Pancreas (tissue), 10 donors: ENCODE measurements around the gene MAP4K5. TPM values are rescaled to one million over a fixed set of nuclear protein-coding genes. Genes with fewer than 3 reads are reported as not detected.
A peak's percentile ranks its signal among the peaks of the same experiment; 100 is the strongest.

Experiments used
- ATAC-seq, 4 donors: fragments of 200-7000 bp; cut with Tn5 transposase; one replicate each; pipeline versions ENCODE4 v1.8.0 to v1.9.1; 2020; ENCODE audit warnings: mild to moderate bottlenecking in 4 of 4, moderate library complexity in 4 of 4
- DNase-seq, 6 donors: peaks; one replicate each; pipeline ENCODE4 v3.0.0-alpha.2; 2020
- FAIRE-seq: peaks from 2 replicates; lab custom pipeline; 2012; peaks lifted over from hg19 to GRCh38; lab: Jason Lieb, UNC
- H3K27ac ChIP-seq, 4 donors: fragments of 200-600 bp; sonication (generic); 1 replicate in 3 of 4; 2 replicates in 1 of 4; pipeline versions ENCODE4 v1.5.0 to v1.8.0; 2020
- H3K27me3 ChIP-seq, 4 donors: fragments of 200-600 bp; one replicate each; pipeline ENCODE4 v1.8.0; 2021
- H3K36me3 ChIP-seq, 3 donors: fragments of 200-600 bp; sonication (generic) in 1 of 3; one replicate each; pipeline versions ENCODE4 v1.5.0 to v1.8.0; 2020 to 2021
- H3K4me1 ChIP-seq, 3 donors: fragments of 200-600 bp; one replicate each; pipeline ENCODE4 v1.8.0; 2021
- H3K4me3 ChIP-seq, 4 donors: fragments of 200-600 bp; sonication (generic) in 2 of 4; one replicate each; pipeline versions ENCODE4 v1.5.0 to v1.8.0; 2020 to 2021
- H3K9me3 ChIP-seq, 4 donors: fragments of 200-600 bp; one replicate each; pipeline ENCODE4 v1.8.0; 2021
- WGBS, 2 donors: extraction: QIAGEN DNeasy Blood & Tissue Kit; methylation state at CpG; one replicate each; pipeline ENCODE4 v1.1.7; 2013; 5-methylcytosine and 5-hydroxymethylcytosine counted together
- intact Hi-C, 3 donors: fragments of 100-400 bp; cut with DNase I; formaldehyde crosslinking; loops; one replicate each; pipeline versions ENCODE4 v1.11.1 to v1.14.2; 2022
- polyA plus RNA-seq, 2 donors: library from polyadenylated mRNA; stranded (reverse); fragments of 200-250 nt; gene quantifications; one replicate each; pipeline ENCODE4 v1.2.3, GENCODE V29; 2013
- total RNA-seq, 6 donors: library from RNA; stranded (reverse); fragmentation: NEBNext Ultra II Directional in 4 of 6; extraction: Animal tissue kit (Norgen Biotek cat#: 25700) in 4 of 6; gene quantifications; one replicate each; pipeline versions ENCODE4 v1.2.1 to v1.2.4, GENCODE V29; 2021 to 2023
- TF ChIP-seq, protein P1 (sequence below), 4 donors: fragments of 200-600 bp; sonication (generic) in 3 of 4; IDR thresholded peaks; one replicate each; pipeline versions ENCODE4 v1.5.0 to v1.8.0; 2021; ENCODE audit warnings: antibody characterized with exemption in 4 of 4
- donor health status: healthy with polysubstance abuse.
- donor health status: DM: no; HTN: no; CAD: no; lungs with moderate emphysema.
- donor health status: DM: no; HTN: no; CAD: no.
- donor health status: control.
- donor health status: control.
- donor health status: Bipolar disorder and iron deficiency.
- donor health status: DM: yes; HTN: yes; CAD: no.
- donor health status: DM: no; HTN: no; CAD: no.
- donor health status: DM: no; HTN: no; CAD: no.
- donor health status: DM: yes; HTN: yes; CAD: no.

Gene MAP4K5
- total and polyA plus RNA-seq, 8 donors, result 12.6 to 28.6 (median 21.0) TPM

GRCh38 chr14:50533806-50534205 lies 1.4 kb upstream of the MAP4K5 start:
- no peaks in the 10 kb centered on the region for H3K27me3 ChIP-seq
- TF ChIP-seq, protein P1, sequence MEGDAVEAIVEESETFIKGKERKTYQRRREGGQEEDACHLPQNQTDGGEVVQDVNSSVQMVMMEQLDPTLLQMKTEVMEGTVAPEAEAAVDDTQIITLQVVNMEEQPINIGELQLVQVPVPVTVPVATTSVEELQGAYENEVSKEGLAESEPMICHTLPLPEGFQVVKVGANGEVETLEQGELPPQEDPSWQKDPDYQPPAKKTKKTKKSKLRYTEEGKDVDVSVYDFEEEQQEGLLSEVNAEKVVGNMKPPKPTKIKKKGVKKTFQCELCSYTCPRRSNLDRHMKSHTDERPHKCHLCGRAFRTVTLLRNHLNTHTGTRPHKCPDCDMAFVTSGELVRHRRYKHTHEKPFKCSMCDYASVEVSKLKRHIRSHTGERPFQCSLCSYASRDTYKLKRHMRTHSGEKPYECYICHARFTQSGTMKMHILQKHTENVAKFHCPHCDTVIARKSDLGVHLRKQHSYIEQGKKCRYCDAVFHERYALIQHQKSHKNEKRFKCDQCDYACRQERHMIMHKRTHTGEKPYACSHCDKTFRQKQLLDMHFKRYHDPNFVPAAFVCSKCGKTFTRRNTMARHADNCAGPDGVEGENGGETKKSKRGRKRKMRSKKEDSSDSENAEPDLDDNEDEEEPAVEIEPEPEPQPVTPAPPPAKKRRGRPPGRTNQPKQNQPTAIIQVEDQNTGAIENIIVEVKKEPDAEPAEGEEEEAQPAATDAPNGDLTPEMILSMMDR (IDR thresholded peaks at IDR 0.05), result no peak
- intact Hi-C loops, result loop anchor here in 1 of 3 donors (5.0 kb wide), 1 partner anchor 212 kb away; no protein-coding TSS in a partner anchor
- peaks cover 0 to 33% (median 8%) of the 10 kb centered on the region in 3 donors for H3K4me1 ChIP-seq
- H3K27ac ChIP-seq, result peak overlapping the region in 1 of 4 donors; percentile 93
- FAIRE-seq (no peak), DNase-seq (no peak), ATAC-seq (no peak)
- 70 to 74% methylated on average over 3 of the region's 3 CpGs for WGBS, 2 donors
- H3K9me3 ChIP-seq, result no peaks in the 10 kb centered on the region
- no peak overlapping the region for H3K4me3 ChIP-seq
- no peaks in the 10 kb centered on the region for H3K36me3 ChIP-seq

GRCh38 chr14:50533241-50533705 lies 904 bp upstream of the MAP4K5 start:
- H3K4me3 ChIP-seq, result peak overlapping the region in 3 of 4 donors; percentile 72 to 94 (median 93)
- H3K36me3 ChIP-seq, result no peaks in the 10 kb centered on the region
- no peaks in the 10 kb centered on the region for H3K27me3 ChIP-seq
- DNase-seq (no peak), ATAC-seq (peak in 2 of 4 donors; percentile 0 to 4), FAIRE-seq (peak; percentile 51)
- H3K9me3 ChIP-seq, result no peaks in the 10 kb centered on the region
- TF ChIP-seq, protein P1 (IDR thresholded peaks at IDR 0.05), result no peak
- intact Hi-C loops, result loop anchor here in 1 of 3 donors (5.0 kb wide), 1 partner anchor 211 kb away; no protein-coding TSS in a partner anchor
- WGBS, 2 donors, result 7 to 8% methylated on average over 5 of the region's 5 CpGs
- peak overlapping the region in 3 of 4 donors; percentile 93 to 96 (median 95) for H3K27ac ChIP-seq
- H3K4me1 ChIP-seq, result peaks cover 0 to 29% (median 8%) of the 10 kb centered on the region in 3 donors

GRCh38 chr14:50531595-50532501 lies 521 bp downstream of the MAP4K5 start:
- ATAC-seq, result peak; percentile 29 to 51 (median 48)
- Histone ChIP-seq H3K27ac (peak overlapping the region; percentile 92 to 96 (median 94)), H3K27me3 (no peaks in the 10 kb centered on the region), H3K9me3 (no peaks in the 10 kb centered on the region), H3K36me3 (no peaks in the 10 kb centered on the region), H3K4me3 (peak overlapping the region; percentile 72 to 94 (median 90)), H3K4me1 (peaks cover 0 to 29% (median 14%) of the 10 kb centered on the region in 3 donors)
- peak; percentile 34 to 87 (median 58) for DNase-seq
- no peak for FAIRE-seq
- intact Hi-C loops, result loop anchor here in 1 of 3 donors (5.0 kb wide), 1 partner anchor 210 kb away; no protein-coding TSS in a partner anchor
- TF ChIP-seq, protein P1 (IDR thresholded peaks at IDR 0.05), result no peak
- 1 to 2% methylated on average over 65 to 82 of the region's 82 CpGs for WGBS, 2 donors

DNA sequence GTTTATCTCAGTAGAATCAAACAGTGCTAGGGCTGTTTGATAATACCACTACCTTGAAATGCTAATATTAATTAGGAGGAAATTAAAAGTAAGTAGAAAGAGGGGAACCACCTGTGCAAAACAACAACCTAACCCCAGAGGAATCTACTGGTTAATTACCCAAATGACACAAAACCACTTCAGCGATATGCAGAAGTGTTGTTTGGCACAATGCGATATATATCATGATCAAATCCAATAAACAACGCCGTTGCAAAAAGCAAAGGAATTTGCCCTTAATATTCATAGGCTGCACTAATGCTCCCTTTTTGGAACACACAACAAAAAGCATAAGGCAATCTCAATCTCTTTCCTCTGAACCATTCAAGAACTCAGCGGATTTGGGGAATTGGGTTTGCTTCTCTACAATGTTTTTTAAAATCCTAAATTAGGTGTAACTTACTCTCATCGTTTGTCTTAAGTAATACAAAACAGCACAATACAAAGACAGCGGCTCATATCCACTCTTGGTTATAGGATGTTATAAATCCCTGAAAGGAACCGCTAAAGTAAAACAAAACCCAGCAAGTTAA lies 1.5 kb downstream of the MAP4K5 start:
- Histone ChIP-seq H3K27ac (no peak overlapping the region), H3K4me1 (peaks cover 0 to 29% (median 14%) of the 10 kb centered on the region in 3 donors), H3K27me3 (no peaks in the 10 kb centered on the region), H3K36me3 (no peaks in the 10 kb centered on the region), H3K9me3 (no peaks in the 10 kb centered on the region), H3K4me3 (peak overlapping the region; percentile 72 to 94 (median 90))
- no peak for FAIRE-seq
- intact Hi-C loops, result loop anchor here in 1 of 3 donors (5.0 kb wide), 1 partner anchor 209 kb away; no protein-coding TSS in a partner anchor
- no peak for ATAC-seq
- no peak for DNase-seq
- 35 to 47% methylated on average over 8 of the region's 8 CpGs for WGBS, 2 donors
- TF ChIP-seq, protein P1 (IDR thresholded peaks at IDR 0.05), result no peak
